Activated CD4-positive, alpha-beta T cell treated with anti-CD3 and anti-CD28 coated beads, Interleukin-2, amount 10 ng/mL, durations not matched to agents 24 days and 14 days (primary cell): ENCODE measurements around the gene SPCS2. TPM values are rescaled to one million over a fixed set of nuclear protein-coding genes. Genes with fewer than 3 reads are reported as not detected.
"Not testable (repeated sequence)": the region's sequence is repeated elsewhere in the genome, so short reads cannot be mapped to it uniquely, and the experiment has no call there.

Experiments
- DNase-seq: peaks from one replicate; pipeline ENCODE4 v3.0.0; 2022
- H3K27ac Mint-ChIP-seq: one replicate; pipeline ENCODE4 v1.8.0; 2022; ENCODE audit warnings: mild to moderate bottlenecking, mixed read lengths
- H3K27me3 Mint-ChIP-seq: one replicate; pipeline ENCODE4 v1.8.0; 2022; ENCODE audit warnings: mixed read lengths
- H3K36me3 Mint-ChIP-seq: one replicate; pipeline ENCODE4 v1.8.0; 2022; ENCODE audit warnings: low read depth, mild to moderate bottlenecking, mixed read lengths
- H3K4me1 Mint-ChIP-seq: one replicate; pipeline ENCODE4 v1.8.0; 2021; ENCODE audit warnings: mixed read lengths
- H3K4me3 Mint-ChIP-seq: one replicate; pipeline ENCODE4 v1.8.0; 2022; ENCODE audit warnings: mild to moderate bottlenecking, moderate library complexity, mixed read lengths
- H3K9me3 Mint-ChIP-seq: one replicate; pipeline ENCODE4 v1.8.0; 2021; ENCODE audit warnings: mixed read lengths
- intact Hi-C: fragments of 100-400 bp; cut with micrococcal nuclease; formaldehyde crosslinking; loops from one replicate; pipeline ENCODE4 v1.15.1; 2023
- total RNA-seq: library from RNA; stranded (reverse); gene quantifications from 2 replicates; pipeline ENCODE4 v1.2.3, GENCODE V29; 2022

SPCS2 gene
- total RNA-seq, 1 donor from 2014 or later: 154 TPM

DNA sequence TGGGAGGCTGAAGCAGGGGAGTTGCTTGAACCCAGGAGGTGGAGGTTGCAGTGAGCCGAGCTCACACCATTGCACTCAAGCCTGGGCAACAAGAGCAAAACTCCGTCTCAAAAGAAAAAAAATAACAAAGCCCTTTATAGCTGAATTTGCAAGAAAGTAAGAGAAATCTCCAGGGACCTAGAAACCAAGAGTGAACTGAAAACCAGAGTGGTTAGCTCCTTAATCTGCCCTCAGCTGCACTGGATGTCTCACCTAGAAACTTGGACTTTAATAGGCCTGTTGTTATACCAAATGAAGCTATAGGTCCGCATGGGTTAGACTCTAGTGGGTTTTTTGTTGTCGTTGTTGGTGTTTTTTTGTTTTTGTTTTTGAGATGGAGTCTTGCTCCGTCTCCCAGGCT is 43.8 kb downstream of the SPCS2 start:
- no peak overlapping the region for H3K27ac Mint-ChIP-seq
- H3K36me3 Mint-ChIP-seq: peaks cover 26% of the 10 kb centered on the region
- DNase-seq: no peak
- H3K4me3 Mint-ChIP-seq: no peak overlapping the region
- peaks cover 30% of the 10 kb centered on the region for H3K4me1 Mint-ChIP-seq
- intact Hi-C loops: no loop called here
- no peaks in the 10 kb centered on the region for H3K27me3 Mint-ChIP-seq
- H3K9me3 Mint-ChIP-seq: no peaks in the 10 kb centered on the region

DNA sequence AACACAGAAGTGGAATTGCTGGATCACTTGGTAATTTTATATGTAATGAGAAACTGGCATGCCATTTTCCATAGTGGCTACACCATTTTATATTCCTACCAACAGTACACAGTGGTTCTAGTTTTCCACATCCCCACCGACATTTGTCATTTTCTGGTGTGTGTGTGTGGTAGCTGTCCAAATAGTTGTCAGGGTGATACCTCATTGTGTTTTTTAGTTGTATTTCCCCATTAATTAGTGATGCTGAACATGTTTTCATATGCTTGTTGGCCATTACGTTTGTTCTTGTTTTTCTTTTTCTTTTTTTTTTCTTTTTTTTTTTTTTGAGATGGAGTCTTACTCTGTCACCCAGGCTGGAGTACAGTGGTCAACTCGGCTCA is 51.9 kb downstream of the SPCS2 start:
- no peak for DNase-seq
- intact Hi-C loops: no loop called here
- H3K4me3 Mint-ChIP-seq: no peak overlapping the region
- H3K36me3 Mint-ChIP-seq: peaks cover 47% of the 10 kb centered on the region
- H3K27me3 Mint-ChIP-seq: no peaks in the 10 kb centered on the region
- no peak overlapping the region for H3K27ac Mint-ChIP-seq
- H3K4me1 Mint-ChIP-seq: peaks cover 8% of the 10 kb centered on the region
- H3K9me3 Mint-ChIP-seq: no peaks in the 10 kb centered on the region

DNA sequence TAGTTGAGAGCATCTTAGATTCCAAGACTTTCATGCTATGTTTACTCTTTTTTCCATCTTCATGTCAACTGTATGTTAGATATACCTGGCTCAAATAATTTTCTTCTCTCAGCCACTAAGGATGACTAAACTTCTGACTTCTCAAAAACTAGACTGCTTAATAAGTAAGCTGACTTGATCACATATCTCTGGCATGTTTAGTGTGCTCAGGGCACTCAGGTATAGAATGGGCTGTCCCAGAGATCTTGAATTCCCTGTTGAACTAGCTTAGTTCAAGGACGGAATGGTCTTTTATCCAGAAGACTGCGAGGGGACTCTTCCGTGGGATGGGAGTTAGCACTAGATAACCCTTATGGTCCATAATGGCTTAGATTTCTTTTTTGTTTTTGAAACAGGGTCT is 52.6 kb downstream of the SPCS2 start:
- H3K9me3 Mint-ChIP-seq: no peaks in the 10 kb centered on the region
- H3K27me3 Mint-ChIP-seq: no peaks in the 10 kb centered on the region
- peaks cover 8% of the 10 kb centered on the region for H3K4me1 Mint-ChIP-seq
- H3K4me3 Mint-ChIP-seq: no peak overlapping the region
- intact Hi-C loops: no loop called here
- H3K27ac Mint-ChIP-seq: no peak overlapping the region
- no peak for DNase-seq
- H3K36me3 Mint-ChIP-seq: peaks cover 47% of the 10 kb centered on the region

DNA sequence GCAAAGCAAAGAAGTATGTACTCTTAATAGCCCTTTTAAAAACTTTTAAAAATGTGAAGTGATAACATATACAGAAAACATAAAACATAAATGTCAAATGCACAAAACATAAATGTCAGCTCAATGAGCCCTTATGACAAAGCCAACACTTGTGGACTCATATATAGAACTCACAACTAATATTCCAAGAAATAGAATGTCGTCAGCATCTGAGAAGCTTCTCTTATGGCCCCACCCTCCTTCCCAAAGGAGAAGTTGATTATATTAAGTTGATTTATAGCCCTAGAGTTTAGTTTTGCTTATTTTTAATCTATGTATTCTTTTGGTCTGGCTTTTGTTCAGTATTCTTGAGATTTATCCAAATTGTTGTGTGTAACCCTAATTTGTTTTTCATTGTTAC is 53.5 kb downstream of the SPCS2 start:
- Mint-ChIP-seq H3K4me1 (peaks cover 8% of the 10 kb centered on the region), H3K9me3 (no peaks in the 10 kb centered on the region), H3K27me3 (no peaks in the 10 kb centered on the region), H3K4me3 (no peak overlapping the region), H3K27ac (no peak overlapping the region), H3K36me3 (peaks cover 47% of the 10 kb centered on the region)
- no peak for DNase-seq
- intact Hi-C loops: no loop called here

DNA sequence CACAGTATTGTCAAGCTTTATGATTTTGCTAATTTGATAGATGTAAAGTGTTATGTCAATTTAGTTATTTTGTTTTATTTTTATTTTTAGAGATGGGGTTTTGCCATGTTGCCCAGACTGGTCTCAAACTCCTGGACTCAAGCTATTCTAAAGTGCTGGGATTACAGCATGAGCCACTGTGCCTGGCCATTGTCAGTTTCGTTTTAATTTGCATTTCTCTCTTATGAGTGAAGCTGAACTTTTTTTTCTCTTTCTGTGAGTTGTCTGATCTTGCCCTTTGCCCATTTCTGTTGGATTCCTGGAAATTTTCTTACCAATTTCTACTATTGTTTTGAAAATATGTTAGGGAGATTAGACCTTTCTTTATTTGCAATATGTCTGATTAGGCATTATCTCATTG is 55.1 kb downstream of the SPCS2 start:
- no peak for DNase-seq
- Mint-ChIP-seq H3K4me1 (peaks cover 8% of the 10 kb centered on the region), H3K27ac (no peak overlapping the region), H3K9me3 (no peaks in the 10 kb centered on the region), H3K4me3 (no peak overlapping the region), H3K27me3 (no peaks in the 10 kb centered on the region), H3K36me3 (peaks cover 41% of the 10 kb centered on the region)
- intact Hi-C loops: no loop called here

DNA sequence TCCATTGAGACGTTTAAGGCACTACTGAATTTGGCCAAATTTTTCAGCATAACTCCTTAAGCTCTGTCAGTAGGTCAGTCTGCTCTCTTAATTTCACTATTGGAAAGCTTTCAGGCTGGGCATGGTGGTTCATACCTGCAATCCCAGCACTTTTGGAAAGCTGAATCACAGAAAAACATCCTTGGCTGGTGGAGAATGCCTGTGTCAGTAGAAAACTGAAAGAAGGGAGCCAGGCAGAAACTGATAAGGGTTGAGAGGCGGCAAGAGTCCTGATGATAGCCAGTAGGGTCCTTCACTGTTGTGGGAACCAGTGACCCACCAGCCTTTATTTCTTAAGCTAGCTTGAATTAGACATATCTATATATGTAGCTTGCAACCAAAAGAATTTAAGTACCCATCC is 62.3 kb downstream of the SPCS2 start:
- peaks cover 36% of the 10 kb centered on the region for H3K36me3 Mint-ChIP-seq
- H3K9me3 Mint-ChIP-seq: no peaks in the 10 kb centered on the region
- intact Hi-C loops: no loop called here
- H3K27me3 Mint-ChIP-seq: no peaks in the 10 kb centered on the region
- no peak for DNase-seq
- peaks cover 3% of the 10 kb centered on the region for H3K4me1 Mint-ChIP-seq
- H3K4me3 Mint-ChIP-seq: no peak overlapping the region
- no peak overlapping the region for H3K27ac Mint-ChIP-seq

DNA sequence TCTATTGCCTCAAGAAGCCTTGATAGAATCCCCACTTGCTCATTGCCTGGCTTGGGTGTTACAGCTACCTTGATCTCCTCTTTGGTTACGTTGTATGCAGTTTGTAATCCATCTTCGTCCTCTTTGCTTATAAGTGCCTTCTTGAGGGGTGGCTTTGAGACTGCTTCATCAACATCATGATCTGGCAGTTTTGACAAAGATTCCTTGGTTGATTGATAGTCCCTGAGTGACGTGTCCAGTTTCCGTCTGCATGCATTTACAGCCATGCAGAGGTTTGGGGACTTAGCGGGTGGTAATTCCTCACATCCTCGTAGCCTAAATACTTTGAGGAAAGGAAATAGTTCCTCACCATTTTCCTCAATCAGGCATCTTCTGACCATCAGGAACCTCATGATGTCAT is 62.8 kb downstream of the SPCS2 start:
- Mint-ChIP-seq H3K36me3 (peaks cover 32% of the 10 kb centered on the region), H3K4me3 (no peak overlapping the region), H3K27ac (no peak overlapping the region), H3K27me3 (no peaks in the 10 kb centered on the region), H3K4me1 (peaks cover 3% of the 10 kb centered on the region), H3K9me3 (no peaks in the 10 kb centered on the region)
- intact Hi-C loops: no loop called here
- DNase-seq: no peak

DNA sequence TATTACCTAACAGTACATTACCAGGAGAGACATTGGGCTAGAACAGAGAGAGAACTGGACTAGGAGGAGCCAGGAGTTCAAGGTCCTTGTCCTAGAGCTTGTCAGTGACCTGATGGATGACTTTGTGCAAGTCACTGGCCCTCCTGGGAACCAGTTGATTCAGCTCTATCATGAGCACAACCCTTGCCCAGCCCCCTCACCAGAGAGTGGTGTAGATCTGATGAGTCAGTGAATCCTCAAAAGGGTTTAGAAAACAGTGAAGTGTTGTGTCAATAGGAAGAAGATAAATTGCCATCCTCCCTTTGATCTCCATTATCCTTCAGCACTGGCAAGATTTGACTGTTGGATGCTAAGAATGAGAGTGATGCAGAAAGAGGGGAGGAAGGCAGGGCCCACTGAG is 64.0 kb downstream of the SPCS2 start:
- peaks cover 3% of the 10 kb centered on the region for H3K4me1 Mint-ChIP-seq
- no peak for DNase-seq
- intact Hi-C loops: no loop called here
- H3K27ac Mint-ChIP-seq: no peak overlapping the region
- H3K9me3 Mint-ChIP-seq: no peaks in the 10 kb centered on the region
- H3K36me3 Mint-ChIP-seq: peaks cover 25% of the 10 kb centered on the region
- no peak overlapping the region for H3K4me3 Mint-ChIP-seq
- no peaks in the 10 kb centered on the region for H3K27me3 Mint-ChIP-seq

DNA sequence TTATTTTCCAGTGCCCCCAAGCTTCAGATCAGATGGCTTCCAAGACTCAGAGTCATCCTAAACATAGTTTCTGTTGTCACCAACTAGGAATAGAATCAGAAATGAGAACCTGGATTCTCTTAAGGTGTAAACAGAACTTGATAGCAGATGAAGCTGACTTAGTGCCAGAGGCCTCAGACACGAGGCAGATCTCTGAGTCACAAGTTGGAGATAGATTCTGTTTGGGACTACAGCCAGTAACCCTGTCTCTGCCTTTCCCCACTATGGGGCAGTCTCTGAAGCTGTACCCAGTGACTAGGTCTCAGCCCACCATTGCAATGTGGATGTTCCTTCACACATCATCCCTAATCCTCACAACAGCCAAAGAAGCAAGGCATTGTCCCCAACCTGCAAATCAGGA is 65.1 kb downstream of the SPCS2 start:
- H3K36me3 Mint-ChIP-seq: peaks cover 26% of the 10 kb centered on the region
- H3K4me3 Mint-ChIP-seq: no peak overlapping the region
- H3K27me3 Mint-ChIP-seq: no peaks in the 10 kb centered on the region
- no peaks in the 10 kb centered on the region for H3K9me3 Mint-ChIP-seq
- DNase-seq: no peak
- H3K4me1 Mint-ChIP-seq: peaks cover 3% of the 10 kb centered on the region
- intact Hi-C loops: no loop called here
- H3K27ac Mint-ChIP-seq: no peak overlapping the region

DNA sequence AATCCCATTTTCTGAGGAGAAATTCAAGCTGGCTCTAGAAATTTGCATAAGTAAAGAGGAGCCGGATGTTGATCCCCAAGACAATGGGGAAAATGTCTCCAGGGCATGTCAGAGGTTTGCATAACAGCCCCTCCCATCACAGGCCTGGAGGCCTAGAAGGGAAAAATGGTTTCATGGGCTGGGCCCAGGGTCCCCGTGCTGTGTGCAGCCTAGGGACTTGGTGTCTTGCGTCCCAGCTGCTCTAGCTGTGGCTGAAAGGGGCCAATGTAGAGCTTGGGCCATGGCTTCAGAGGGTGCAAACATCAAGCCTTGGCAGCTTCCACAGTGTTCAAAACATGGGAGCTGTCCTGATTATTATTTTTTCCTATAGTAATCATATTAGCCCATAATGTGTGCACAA is 70.1 kb downstream of the SPCS2 start:
- DNase-seq, H3K27me3 Mint-ChIP-seq, H3K9me3 Mint-ChIP-seq, H3K4me3 Mint-ChIP-seq, H3K4me1 Mint-ChIP-seq, H3K27ac Mint-ChIP-seq, intact Hi-C loops: not testable (repeated sequence)
- peaks cover 10% of the 10 kb centered on the region for H3K36me3 Mint-ChIP-seq

DNA sequence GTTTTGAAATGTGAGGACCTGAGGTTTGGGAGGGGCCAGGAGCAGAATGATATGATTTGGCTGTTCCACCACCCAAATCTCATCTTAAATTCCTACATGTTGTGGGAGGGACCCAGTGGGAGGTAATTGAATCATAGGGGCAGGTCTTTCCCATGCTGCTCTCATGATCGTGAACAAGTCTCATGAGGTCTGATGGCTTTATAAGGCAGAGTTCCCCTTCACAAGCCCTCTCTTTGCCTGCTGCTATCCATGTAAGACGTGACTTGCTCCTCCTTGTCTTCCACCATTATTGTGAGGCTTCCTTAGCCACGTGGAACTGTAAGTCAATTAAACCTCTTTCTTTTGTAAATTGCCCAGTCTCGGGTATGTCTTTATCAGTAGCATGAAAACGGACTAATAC is 71.3 kb downstream of the SPCS2 start:
- H3K36me3 Mint-ChIP-seq, H3K27me3 Mint-ChIP-seq, H3K27ac Mint-ChIP-seq, H3K9me3 Mint-ChIP-seq, H3K4me3 Mint-ChIP-seq, H3K4me1 Mint-ChIP-seq, DNase-seq: not testable (repeated sequence)
- intact Hi-C loops: loop anchor here (5.0 kb wide), 1 partner anchor 122 kb away; no protein-coding TSS in a partner anchor

DNA sequence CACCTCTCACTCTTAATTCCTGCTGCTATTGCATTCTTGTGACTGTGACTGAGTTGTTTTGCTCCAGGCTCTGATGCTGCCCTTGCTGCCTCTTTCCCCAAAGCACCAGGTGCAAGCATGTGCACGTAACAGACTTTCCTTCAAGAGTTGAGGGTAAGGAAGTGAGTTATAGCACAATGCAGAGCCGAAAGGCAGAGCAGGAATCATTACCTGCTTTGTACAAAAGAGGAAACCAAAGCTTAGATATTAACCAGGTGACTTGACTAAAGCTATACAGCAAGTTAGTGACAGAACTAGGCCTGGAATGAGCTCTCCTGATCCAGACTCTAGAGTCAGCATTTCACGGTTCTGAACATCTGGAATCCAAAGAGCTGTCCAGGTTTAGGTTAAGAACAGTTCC is 73.2 kb downstream of the SPCS2 start:
- no peak for DNase-seq
- H3K4me1 Mint-ChIP-seq: peaks cover 2% of the 10 kb centered on the region
- no peaks in the 10 kb centered on the region for H3K27me3 Mint-ChIP-seq
- H3K36me3 Mint-ChIP-seq: peaks cover 4% of the 10 kb centered on the region
- H3K27ac Mint-ChIP-seq: no peak overlapping the region
- intact Hi-C loops: loop anchor here (5.0 kb wide), 1 partner anchor 120 kb away; no protein-coding TSS in a partner anchor
- no peak overlapping the region for H3K4me3 Mint-ChIP-seq
- no peaks in the 10 kb centered on the region for H3K9me3 Mint-ChIP-seq

DNA sequence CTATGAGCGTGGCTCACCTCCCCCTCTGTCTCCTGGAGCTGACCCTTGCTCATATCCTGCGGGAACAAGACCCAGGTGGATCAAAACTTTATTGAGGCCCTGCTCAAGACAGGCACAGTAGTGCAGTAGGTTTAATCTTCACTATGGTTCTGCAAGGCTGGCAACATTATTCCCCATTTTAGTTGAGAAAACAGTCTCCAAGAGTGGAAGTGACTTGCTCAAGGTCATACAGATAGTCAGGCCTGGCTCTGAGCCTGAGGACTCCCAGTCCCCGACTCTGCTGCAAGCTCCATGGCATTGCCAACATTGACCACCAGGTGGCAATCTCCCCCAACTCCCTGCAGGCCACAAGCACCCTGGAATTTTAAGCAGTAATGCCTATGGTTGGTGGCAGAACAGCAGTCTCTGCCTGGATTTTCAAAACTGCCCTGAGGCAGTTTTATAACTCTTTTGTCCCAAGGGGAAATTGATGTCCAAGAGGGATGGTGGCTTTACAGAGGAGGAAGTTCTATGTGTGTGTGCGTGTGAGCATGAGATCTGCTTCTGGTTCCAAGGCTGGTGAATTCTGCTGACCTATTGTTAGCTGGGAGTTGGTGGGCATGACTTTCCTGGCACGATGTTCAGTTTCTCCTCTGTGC is 73.8 kb downstream of the SPCS2 start:
- Mint-ChIP-seq H3K27ac (no peak overlapping the region), H3K9me3 (no peaks in the 10 kb centered on the region), H3K4me3 (no peak overlapping the region), H3K4me1 (peaks cover 2% of the 10 kb centered on the region), H3K27me3 (no peaks in the 10 kb centered on the region), H3K36me3 (peaks cover 4% of the 10 kb centered on the region)
- DNase-seq: peak; percentile 93
- intact Hi-C loops: loop anchor here (1.0 to 5.0 kb wide), 3 partner anchors 119 to 225 kb away; no protein-coding TSS in a partner anchor

DNA sequence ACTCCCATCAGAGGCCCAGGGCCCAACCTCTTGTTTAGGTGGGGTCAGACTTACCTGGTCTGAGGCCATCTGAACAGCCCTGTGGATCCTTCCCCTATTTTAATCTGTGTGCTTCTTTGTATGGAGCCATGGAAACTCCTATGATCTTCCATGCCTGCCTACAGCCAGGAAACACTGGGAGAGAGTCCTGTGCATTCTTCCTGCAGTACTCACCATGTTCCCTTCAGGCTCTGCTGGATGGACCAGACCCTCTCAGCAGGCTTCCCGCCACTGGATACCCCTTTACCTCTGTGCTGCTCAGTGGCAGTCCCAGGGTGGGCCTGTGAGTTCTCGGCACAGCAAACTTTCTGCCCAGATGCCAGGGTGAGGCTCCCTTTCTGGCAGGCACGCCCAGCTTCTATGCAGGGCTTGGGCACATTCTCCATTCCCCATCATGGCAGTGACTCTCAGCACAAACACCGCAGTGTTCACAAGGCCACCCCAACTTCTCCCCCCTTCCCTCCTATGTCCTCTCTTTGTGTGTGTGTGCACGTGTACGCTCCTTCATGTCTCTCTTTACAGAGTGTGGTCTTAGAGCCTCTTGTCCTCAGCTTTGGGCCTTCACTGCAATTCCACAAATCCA is 74.5 kb downstream of the SPCS2 start:
- DNase-seq: no peak
- intact Hi-C loops: loop anchor here (1.0 to 5.0 kb wide), 3 partner anchors 119 to 225 kb away; no protein-coding TSS in a partner anchor
- Mint-ChIP-seq H3K4me1 (peaks cover 2% of the 10 kb centered on the region), H3K4me3 (no peak overlapping the region), H3K27me3 (no peaks in the 10 kb centered on the region), H3K9me3 (no peaks in the 10 kb centered on the region), H3K27ac (no peak overlapping the region), H3K36me3 (peaks cover 4% of the 10 kb centered on the region)

DNA sequence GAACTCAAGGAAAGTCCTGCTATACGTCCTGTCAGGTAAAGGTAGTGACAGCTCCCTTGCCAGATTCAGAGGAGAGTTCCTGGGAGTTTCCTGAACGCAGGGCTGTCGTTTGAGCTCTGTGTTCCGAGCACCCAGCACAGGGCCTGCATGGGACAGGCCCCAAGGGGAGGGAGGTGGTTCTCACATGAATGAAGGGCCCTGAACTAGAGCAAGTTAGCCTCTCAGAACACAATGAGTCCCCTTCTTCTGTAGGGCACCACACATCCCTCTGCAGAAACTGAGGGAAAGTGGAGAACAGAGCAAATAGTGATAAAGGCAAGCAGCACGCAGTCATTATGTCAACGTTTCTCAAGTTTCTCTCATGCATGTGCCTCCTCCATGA is 75.0 kb downstream of the SPCS2 start:
- DNase-seq: no peak
- H3K27me3 Mint-ChIP-seq: no peaks in the 10 kb centered on the region
- no peaks in the 10 kb centered on the region for H3K36me3 Mint-ChIP-seq
- H3K4me3 Mint-ChIP-seq: no peak overlapping the region
- H3K27ac Mint-ChIP-seq: no peak overlapping the region
- H3K4me1 Mint-ChIP-seq: peaks cover 2% of the 10 kb centered on the region
- intact Hi-C loops: loop anchor here (5.0 kb wide), 1 partner anchor 118 kb away; no protein-coding TSS in a partner anchor
- no peaks in the 10 kb centered on the region for H3K9me3 Mint-ChIP-seq
